ENCODE measurements around the gene MED19.
"Not testable (repeated sequence)": the region's sequence is repeated elsewhere in the genome, so short reads cannot be mapped to it uniquely, and the experiment has no call there.

Gene MED19

GRCh38 chr11:57711414-57712255 lies at the start of gene MED19:
Gene MED19 (minus strand): TSS chr11:57712215. CDS start chr11:57712179, 36 bp downstream.
- DNase-seq (ENCODE audit: low read depth, low spot score), result peak; percentile 18

GRCh38 chr11:57758174-57758573 lies 46.2 kb upstream of the MED19 start:
- DNase-seq (ENCODE audit: low read depth, low spot score), result no peak

GRCh38 chr11:57752954-57753353 lies 40.9 kb upstream of the MED19 start:
- no peak for DNase-seq (ENCODE audit: low read depth, low spot score)

GRCh38 chr11:57751676-57752253 lies 39.8 kb upstream of the MED19 start, which contains the start of gene BTBD18:
Gene BTBD18 (minus strand): TSS chr11:57751819. CDS start chr11:57751188, 631 bp downstream.
- DNase-seq (ENCODE audit: low read depth, low spot score), result no peak

- no peak for DNase-seq (ENCODE audit: low read depth, low spot score)
These were observed 39.2 kb upstream of the MED19 start for GRCh38 chr11:57751176-57751575.

GRCh38 chr11:57746920-57747319 lies 34.9 kb upstream of the MED19 start:
- no peak for DNase-seq (ENCODE audit: low read depth, low spot score)

GRCh38 chr11:57745206-57745605 lies 33.2 kb upstream of the MED19 start:
- no peak for DNase-seq (ENCODE audit: low read depth, low spot score)

- DNase-seq (ENCODE audit: low read depth, low spot score), result no peak
These were observed 32.3 kb upstream of the MED19 start for GRCh38 chr11:57744357-57744756.

GRCh38 chr11:57742087-57742452 lies 30.1 kb upstream of the MED19 start:
- DNase-seq (ENCODE audit: low read depth, low spot score), result no peak

GRCh38 chr11:57741132-57742086 lies 29.4 kb upstream of the MED19 start, which contains the start of gene SELENOH:
Gene SELENOH (plus strand): TSS chr11:57741491. CDS start chr11:57741596, 105 bp downstream.
- peak; percentile 90 for DNase-seq (ENCODE audit: low read depth, low spot score)

- DNase-seq (ENCODE audit: low read depth, low spot score), result no peak
These were observed 23.7 kb upstream of the MED19 start for GRCh38 chr11:57735619-57736298.

GRCh38 chr11:57732661-57733060 lies 20.6 kb upstream of the MED19 start:
- no peak for DNase-seq (ENCODE audit: low read depth, low spot score)

- DNase-seq (ENCODE audit: low read depth, low spot score), result no peak
These were observed 17.5 kb upstream of the MED19 start for GRCh38 chr11:57729479-57729878.

- DNase-seq (ENCODE audit: low read depth, low spot score), result no peak
These were observed 16.8 kb upstream of the MED19 start for GRCh38 chr11:57728829-57729228.

- DNase-seq (ENCODE audit: low read depth, low spot score), result no peak
These were observed 15.2 kb upstream of the MED19 start for GRCh38 chr11:57727185-57727584.

GRCh38 chr11:57716726-57717125 lies 4.7 kb upstream of the MED19 start:
- not testable (repeated sequence) for DNase-seq (ENCODE audit: low read depth, low spot score)

GRCh38 chr11:57713835-57714234 lies 1.8 kb upstream of the MED19 start:
- DNase-seq (ENCODE audit: low read depth, low spot score), result no peak

GRCh38 chr11:57712256-57713150 lies 488 bp upstream of the MED19 start, which contains the start of gene TMX2:
Gene TMX2 (plus strand): TSS chr11:57712593. CDS start chr11:57712619, 26 bp downstream.
- DNase-seq (ENCODE audit: low read depth, low spot score), result peak; percentile 95

- DNase-seq (ENCODE audit: low read depth, low spot score), result no peak
These were observed 2.1 kb downstream of the MED19 start for GRCh38 chr11:57709802-57710367.

GRCh38 chr11:57705432-57705831 lies 6.6 kb downstream of the MED19 start:
- DNase-seq (ENCODE audit: low read depth, low spot score), result not testable (repeated sequence)
